Mesothelial cell of epicardium (in vitro differentiated cells): Measurements from ENCODE around the gene KIF21B. TPM values are rescaled to one million over a fixed set of nuclear protein-coding genes. Genes with fewer than 3 reads are reported as not detected.

Source experiments
- DNase-seq, 2 experiments: peaks; one replicate each; pipeline ENCODE4 v3.0.0; 2021; ENCODE audit warnings: low spot score in 2 of 2; ENCODE audit not compliant: unreplicated experiment in 2 of 2
- H3K27ac Mint-ChIP-seq: 2 replicates; pipeline ENCODE4 v1.8.0; 2021; ENCODE audit warnings: mixed read lengths
- H3K27me3 Mint-ChIP-seq: 2 replicates; pipeline ENCODE4 v1.8.0; 2021; ENCODE audit warnings: low read depth, mixed read lengths
- H3K36me3 Mint-ChIP-seq: 2 replicates; pipeline ENCODE4 v1.8.0; 2021; ENCODE audit warnings: mixed read lengths
- H3K4me1 Mint-ChIP-seq: 2 replicates; pipeline ENCODE4 v1.8.0; 2021; ENCODE audit warnings: mixed read lengths
- H3K4me3 Mint-ChIP-seq: 2 replicates; pipeline ENCODE4 v1.8.0; 2021; ENCODE audit warnings: mild to moderate bottlenecking, moderate library complexity, mixed read lengths
- H3K9me3 Mint-ChIP-seq: 2 replicates; pipeline ENCODE4 v1.8.0; 2021; ENCODE audit warnings: mixed read lengths
- total RNA-seq: library from RNA; stranded (reverse); gene quantifications from 3 replicates; pipeline ENCODE4 v1.2.1, GENCODE V29; 2021
- TF ChIP-seq, protein P1 (sequence below): fragments of 200-600 bp; sonication (generic); IDR thresholded peaks from one replicate; pipeline ENCODE4 v1.5.0; 2021; ENCODE audit warnings: antibody characterized with exemption; ENCODE audit not compliant: unreplicated experiment

Gene KIF21B
- total RNA-seq, 1 donor from 2014 or later, result 7.0 TPM

DNA sequence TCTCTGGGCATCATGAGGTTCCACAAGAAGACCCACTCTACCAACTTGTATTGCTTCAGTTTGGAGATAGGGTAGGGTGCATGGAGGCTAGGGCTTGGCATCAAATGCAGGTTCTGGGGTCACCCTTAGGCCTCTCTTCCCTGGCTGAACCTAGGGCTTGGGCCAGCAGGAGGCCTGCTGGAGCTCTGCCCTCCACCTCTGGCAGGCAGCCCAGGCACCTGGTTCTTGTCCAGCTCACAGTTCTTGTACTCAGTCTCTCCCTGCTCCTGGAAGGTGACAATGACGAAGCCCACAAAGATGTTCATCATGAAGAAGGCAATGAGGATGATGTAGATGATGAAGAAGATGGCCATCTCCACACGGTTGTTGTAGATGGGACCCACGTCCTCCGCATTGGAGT lies 37.5 kb upstream of the KIF21B start:
- no peak overlapping the region for H3K27ac Mint-ChIP-seq
- H3K36me3 Mint-ChIP-seq, result no peaks in the 10 kb centered on the region
- DNase-seq, result no peak
- peaks cover 24% of the 10 kb centered on the region for H3K4me1 Mint-ChIP-seq
- no peaks in the 10 kb centered on the region for H3K9me3 Mint-ChIP-seq
- H3K4me3 Mint-ChIP-seq, result no peak overlapping the region
- peaks cover 9% of the 10 kb centered on the region for H3K27me3 Mint-ChIP-seq
- TF ChIP-seq, protein P1, sequence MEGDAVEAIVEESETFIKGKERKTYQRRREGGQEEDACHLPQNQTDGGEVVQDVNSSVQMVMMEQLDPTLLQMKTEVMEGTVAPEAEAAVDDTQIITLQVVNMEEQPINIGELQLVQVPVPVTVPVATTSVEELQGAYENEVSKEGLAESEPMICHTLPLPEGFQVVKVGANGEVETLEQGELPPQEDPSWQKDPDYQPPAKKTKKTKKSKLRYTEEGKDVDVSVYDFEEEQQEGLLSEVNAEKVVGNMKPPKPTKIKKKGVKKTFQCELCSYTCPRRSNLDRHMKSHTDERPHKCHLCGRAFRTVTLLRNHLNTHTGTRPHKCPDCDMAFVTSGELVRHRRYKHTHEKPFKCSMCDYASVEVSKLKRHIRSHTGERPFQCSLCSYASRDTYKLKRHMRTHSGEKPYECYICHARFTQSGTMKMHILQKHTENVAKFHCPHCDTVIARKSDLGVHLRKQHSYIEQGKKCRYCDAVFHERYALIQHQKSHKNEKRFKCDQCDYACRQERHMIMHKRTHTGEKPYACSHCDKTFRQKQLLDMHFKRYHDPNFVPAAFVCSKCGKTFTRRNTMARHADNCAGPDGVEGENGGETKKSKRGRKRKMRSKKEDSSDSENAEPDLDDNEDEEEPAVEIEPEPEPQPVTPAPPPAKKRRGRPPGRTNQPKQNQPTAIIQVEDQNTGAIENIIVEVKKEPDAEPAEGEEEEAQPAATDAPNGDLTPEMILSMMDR, result no peak

DNA sequence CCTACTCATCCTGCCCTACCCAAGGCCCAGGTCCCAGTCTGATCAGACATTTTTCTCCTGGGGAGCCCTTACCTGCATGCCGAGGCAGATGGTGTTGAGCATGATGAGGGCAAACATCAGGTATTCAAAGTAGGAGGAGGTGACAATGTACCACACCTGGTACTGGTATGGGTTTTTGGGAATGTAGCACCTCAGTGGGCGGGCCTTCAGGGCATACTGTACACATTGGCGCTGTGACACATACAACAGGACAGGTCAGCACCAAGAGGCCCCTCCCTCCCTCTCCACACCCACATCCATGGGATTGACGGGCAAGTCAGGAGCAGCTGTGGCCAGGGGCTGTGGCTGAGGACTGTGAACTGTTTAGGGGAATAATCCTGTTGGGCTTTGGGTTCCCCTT lies 37.1 kb upstream of the KIF21B start:
- peaks cover 28% of the 10 kb centered on the region for H3K4me1 Mint-ChIP-seq
- TF ChIP-seq, protein P1, result no peak
- no peak overlapping the region for H3K4me3 Mint-ChIP-seq
- H3K27ac Mint-ChIP-seq, result no peak overlapping the region
- no peaks in the 10 kb centered on the region for H3K36me3 Mint-ChIP-seq
- no peak for DNase-seq
- H3K27me3 Mint-ChIP-seq, result peaks cover 9% of the 10 kb centered on the region
- H3K9me3 Mint-ChIP-seq, result no peaks in the 10 kb centered on the region

DNA sequence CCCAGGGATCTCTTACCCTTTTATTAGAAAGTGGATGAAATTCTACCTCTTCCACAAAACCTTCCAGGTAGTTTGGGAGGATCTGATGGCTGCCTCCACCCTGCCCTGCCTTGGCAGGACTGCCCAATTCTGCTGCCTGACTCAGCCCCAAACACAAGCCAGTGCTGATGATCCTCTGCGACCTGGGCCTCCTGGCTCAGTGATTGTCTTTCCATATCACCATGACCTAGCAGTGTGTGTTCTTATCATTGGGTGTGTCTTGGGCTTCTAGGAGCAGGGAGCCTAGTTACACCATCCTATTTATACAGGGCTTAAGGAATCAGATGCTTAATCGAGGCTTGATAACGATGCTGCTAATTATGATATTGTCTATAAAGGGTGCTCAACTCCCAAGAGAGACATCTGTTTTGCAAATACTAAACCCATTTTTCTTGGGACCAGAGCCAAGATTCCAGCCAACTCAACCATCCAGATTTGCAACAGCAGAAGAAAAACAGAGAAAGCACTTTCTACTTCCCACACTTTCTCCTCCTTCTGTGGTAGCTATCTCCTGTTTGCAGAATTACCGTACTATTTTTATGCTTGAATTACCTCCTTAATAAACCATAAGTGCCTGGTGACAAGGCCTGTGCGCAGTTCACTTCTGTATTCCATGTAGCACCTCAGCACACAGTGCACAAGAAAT lies 36.5 kb upstream of the KIF21B start:
- Mint-ChIP-seq H3K4me1 (peaks cover 29% of the 10 kb centered on the region), H3K27me3 (peaks cover 9% of the 10 kb centered on the region), H3K27ac (no peak overlapping the region), H3K9me3 (no peaks in the 10 kb centered on the region), H3K36me3 (no peaks in the 10 kb centered on the region), H3K4me3 (no peak overlapping the region)
- DNase-seq, result no peak
- TF ChIP-seq, protein P1, result no peak

DNA sequence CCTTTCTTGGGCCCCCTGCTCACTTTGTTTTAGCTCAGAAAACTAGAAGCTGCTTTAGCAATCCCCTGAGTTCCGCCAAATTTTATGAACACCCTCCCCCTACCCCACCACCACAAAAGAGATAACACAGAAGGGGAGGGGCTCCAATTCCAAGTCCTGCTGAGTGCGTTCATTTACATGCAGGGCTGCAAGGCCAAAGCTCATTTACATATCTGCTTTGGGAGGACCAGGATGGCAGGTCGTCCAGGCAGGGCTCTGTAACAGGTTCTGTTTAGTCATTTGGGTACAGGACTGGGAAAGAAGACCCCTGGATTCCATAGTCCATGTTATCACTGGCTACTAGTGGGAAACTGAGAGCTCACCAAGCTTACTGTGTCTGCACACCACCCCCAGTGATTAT lies 35.9 kb upstream of the KIF21B start:
- Mint-ChIP-seq H3K4me1 (peaks cover 30% of the 10 kb centered on the region), H3K9me3 (no peaks in the 10 kb centered on the region), H3K27me3 (peaks cover 9% of the 10 kb centered on the region), H3K4me3 (no peak overlapping the region), H3K27ac (no peak overlapping the region), H3K36me3 (no peaks in the 10 kb centered on the region)
- TF ChIP-seq, protein P1, result no peak
- no peak for DNase-seq

DNA sequence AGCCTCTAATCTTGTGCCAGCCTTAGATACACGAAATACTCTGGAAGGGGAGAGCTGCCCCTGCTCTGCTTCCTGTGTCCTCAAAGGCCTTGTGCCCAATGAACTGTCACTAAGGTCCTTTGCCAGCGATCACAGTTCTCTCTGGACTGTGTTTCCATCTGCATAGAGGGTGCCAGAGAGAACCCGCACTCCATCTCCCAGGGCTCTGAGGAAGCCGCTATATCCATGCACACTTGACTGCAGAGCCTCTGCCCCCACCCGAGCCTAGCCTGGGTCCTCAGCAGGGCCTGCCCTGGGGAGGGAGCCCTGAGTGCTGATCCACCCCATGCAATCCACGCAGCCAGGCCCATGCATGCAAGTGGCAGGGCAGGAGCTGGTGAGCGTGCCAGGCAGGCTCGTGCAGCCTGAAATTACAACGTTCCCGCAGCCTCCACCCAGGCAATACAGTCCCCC lies 30.6 kb upstream of the KIF21B start:
- Mint-ChIP-seq H3K9me3 (no peaks in the 10 kb centered on the region), H3K4me3 (no peak overlapping the region), H3K4me1 (peaks cover 35% of the 10 kb centered on the region), H3K27me3 (peaks cover 15% of the 10 kb centered on the region), H3K36me3 (no peaks in the 10 kb centered on the region), H3K27ac (no peak overlapping the region)
- no peak for DNase-seq
- TF ChIP-seq, protein P1, result no peak
